ENCODE measurements around the gene GPR141.

DNA sequence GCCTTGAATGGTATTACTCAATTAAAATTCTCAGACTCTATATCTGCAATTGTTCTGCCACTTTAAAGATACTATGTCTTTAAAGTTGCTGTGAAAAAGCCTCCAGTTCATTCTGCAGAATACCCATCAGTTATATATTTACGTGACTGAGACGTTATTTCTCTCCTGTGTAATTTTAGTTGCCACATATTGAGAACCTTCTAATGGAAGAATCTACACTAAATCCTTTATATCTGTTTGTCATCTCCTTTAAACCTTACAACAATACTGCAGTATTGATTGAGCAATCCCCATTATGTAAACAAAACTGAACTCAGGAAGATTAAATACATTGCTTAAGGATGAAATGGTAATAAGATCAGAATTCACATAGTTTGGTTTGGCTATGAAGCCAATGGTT, 30.0 kb downstream of the GPR141 start:
- TF ChIP-seq, protein P1, sequence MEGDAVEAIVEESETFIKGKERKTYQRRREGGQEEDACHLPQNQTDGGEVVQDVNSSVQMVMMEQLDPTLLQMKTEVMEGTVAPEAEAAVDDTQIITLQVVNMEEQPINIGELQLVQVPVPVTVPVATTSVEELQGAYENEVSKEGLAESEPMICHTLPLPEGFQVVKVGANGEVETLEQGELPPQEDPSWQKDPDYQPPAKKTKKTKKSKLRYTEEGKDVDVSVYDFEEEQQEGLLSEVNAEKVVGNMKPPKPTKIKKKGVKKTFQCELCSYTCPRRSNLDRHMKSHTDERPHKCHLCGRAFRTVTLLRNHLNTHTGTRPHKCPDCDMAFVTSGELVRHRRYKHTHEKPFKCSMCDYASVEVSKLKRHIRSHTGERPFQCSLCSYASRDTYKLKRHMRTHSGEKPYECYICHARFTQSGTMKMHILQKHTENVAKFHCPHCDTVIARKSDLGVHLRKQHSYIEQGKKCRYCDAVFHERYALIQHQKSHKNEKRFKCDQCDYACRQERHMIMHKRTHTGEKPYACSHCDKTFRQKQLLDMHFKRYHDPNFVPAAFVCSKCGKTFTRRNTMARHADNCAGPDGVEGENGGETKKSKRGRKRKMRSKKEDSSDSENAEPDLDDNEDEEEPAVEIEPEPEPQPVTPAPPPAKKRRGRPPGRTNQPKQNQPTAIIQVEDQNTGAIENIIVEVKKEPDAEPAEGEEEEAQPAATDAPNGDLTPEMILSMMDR (IDR thresholded peaks at IDR 0.05; ENCODE audit: low read length): no peak
- no peak for TF ChIP-seq EZH2 (IDR thresholded peaks at IDR 0.05; ENCODE audit: borderline replicate concordance, low read length)

All from OCI-LY1 (cell line).